Heart left ventricle (tissue), 16 donors: Measurements from ENCODE around the gene TAF7L. TPM values are rescaled to one million over a fixed set of nuclear protein-coding genes. Genes with fewer than 3 reads are reported as not detected.

Experiments used
- ATAC-seq, 4 donors: fragments of 200-7000 bp; cut with Tn5 transposase; one replicate each; pipeline ENCODE4 v1.9.1; 2020 to 2022; ENCODE audit warnings: moderate library complexity in 4 of 4, mild to moderate bottlenecking in 3 of 4, moderate number of reproducible peaks in 1 of 4
- DNase-seq, 5 donors: peaks; one replicate each; pipeline ENCODE4 v3.0.0-alpha.2; 2020
- H3K27ac ChIP-seq, 12 donors: fragments of 200-600 bp; sonication (generic) in 4 of 12; one replicate each; pipeline versions ENCODE4 v1.5.0 to v1.8.0; 2016 to 2022; ENCODE audit warnings: mild to moderate bottlenecking in 2 of 12
- H3K27me3 ChIP-seq, 9 donors: fragments of 200-600 bp; sonication (generic) in 2 of 9; one replicate each; pipeline versions ENCODE4 v1.5.1 to v1.8.0; 2016 to 2022; ENCODE audit warnings: mild to moderate bottlenecking in 3 of 9
- H3K36me3 ChIP-seq, 9 donors: fragments of 200-600 bp; sonication (generic) in 2 of 9; one replicate each; pipeline versions ENCODE4 v1.5.0 to v1.8.0; 2018 to 2022; ENCODE audit warnings: mild to moderate bottlenecking in 2 of 9
- H3K4me1 ChIP-seq, 12 donors: fragments of 200-600 bp; sonication (generic) in 4 of 12; one replicate each; pipeline versions ENCODE4 v1.5.0 to v1.8.0; 2016 to 2022; ENCODE audit warnings: mild to moderate bottlenecking in 3 of 12
- H3K4me3 ChIP-seq, 12 donors: fragments of 200-600 bp; sonication (generic) in 4 of 12; one replicate each; pipeline versions ENCODE4 v1.5.0 to v1.8.0; 2017 to 2022; ENCODE audit warnings: mild to moderate bottlenecking in 9 of 12, moderate library complexity in 4 of 12
- H3K9me3 ChIP-seq, 12 donors: fragments of 200-600 bp; sonication (generic) in 4 of 12; one replicate each; pipeline versions ENCODE4 v1.5.0 to v1.8.0; 2016 to 2022; ENCODE audit warnings: mild to moderate bottlenecking in 1 of 12
- POLR2A ChIP-seq, 2 donors: fragments of 450-650 bp; IDR thresholded peaks; one replicate each; pipeline ENCODE4 v1.6.1; 2017; ENCODE audit warnings: antibody characterized with exemption in 2 of 2, mild to moderate bottlenecking in 2 of 2, moderate library complexity in 2 of 2
- WGBS, 4 donors: extraction: QIAGEN DNeasy Blood & Tissue Kit in 2 of 4; methylation state at CpG; one replicate each; pipeline versions ENCODE4 v1.1.5 to v1.1.7; 2013 to 2018; 5-methylcytosine and 5-hydroxymethylcytosine counted together
- intact Hi-C, 10 donors: fragments of 100-400 bp; cut with DNase I; formaldehyde crosslinking; loops; one replicate each; pipeline versions ENCODE4 v1.11.1 to v1.14.2; 2022
- polyA plus RNA-seq, 2 donors: library from polyadenylated mRNA; stranded (reverse); fragments of 200-250 nt; gene quantifications; one replicate each; pipeline ENCODE4 v1.2.3, GENCODE V29; 2013
- total RNA-seq, 9 donors: library from RNA; depleted of rRNA in 2 of 9; stranded (reverse); fragments of >200 nt in 2 of 9; fragmentation: NEBNext Ultra II Directional in 3 of 9; extraction: Animal tissue kit (Norgen Biotek cat#: 25700) in 3 of 9; gene quantifications; one replicate each; pipeline versions ENCODE4 v1.1.0 to v1.2.4, GENCODE V29; 2016 to 2023
- TF ChIP-seq, protein P1 (sequence below), 12 donors: fragments of 200-600 bp; sonication (generic) in 4 of 12; IDR thresholded peaks; one replicate each; pipeline versions ENCODE4 v1.5.0 to v1.8.0; 2018 to 2022; ENCODE audit warnings: antibody characterized with exemption in 12 of 12, mild to moderate bottlenecking in 5 of 12
- donor health status: ischemic (EF 13 %, LVEDD 7.1; RV severe dilation, severe dysfunction).
- donor health status: healthy with polysubstance abuse.
- donor health status: DM: no; HTN: yes; CAD: no.
- donor health status: DM: no; HTN: no; CAD: no.
- donor health status: ischemic (EF 25% LVEDD 6.9; RV normal size, moderate dysfunction).
- donor health status: ischemic (EF 25% LVEDD 5.7; RV mildly dilated, moderate dysfunction).
- donor health status: healthy.
- donor health status: DM: yes; HTN: yes; CAD: no.
- donor health status: ischemic (EF 35%, LVEDD 5.7; RV mildly dilated, moderate dysfunction).
- donor health status: nonischemic (EF 11% LVEDD 7.7; RV severe dilation, severe dysfunction).
- donor health status: DM: yes; HTN: yes; CAD: no.
- donor health status: PGD.
- donor health status: ischemic (EF 29% LVEDD 5.4; RV normal size, mild dysfunction).
- donor health status: nonischemic (EF 23%, LVEDD 6.1; RV moderate dilation, normal function).

The TAF7L gene
- total and polyA plus RNA-seq, 11 donors: 0.04 TPM; not detected in 10

DNA sequence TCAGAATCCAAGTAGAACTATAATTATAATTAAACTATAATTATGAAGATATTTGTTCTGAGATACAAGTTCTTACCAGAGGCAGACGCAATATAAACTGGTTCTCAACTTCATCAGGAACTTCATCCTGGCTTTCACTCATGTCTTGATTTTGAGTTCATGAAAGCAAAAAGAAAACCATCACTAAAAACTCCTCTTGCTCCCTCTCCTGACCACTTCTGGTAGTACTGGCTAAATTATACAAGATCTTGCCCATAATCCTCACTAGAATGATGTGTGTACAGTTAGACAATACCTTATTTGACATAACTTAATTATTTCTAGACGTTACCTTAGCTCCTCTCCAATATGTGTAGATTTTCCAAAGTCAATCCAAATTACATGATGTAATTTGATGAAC lies 3.7 kb downstream of the TAF7L start:
- peaks cover 0 to 24% (median 7%) of the 10 kb centered on the region in 9 donors for H3K27me3 ChIP-seq
- no peak for DNase-seq

DNA sequence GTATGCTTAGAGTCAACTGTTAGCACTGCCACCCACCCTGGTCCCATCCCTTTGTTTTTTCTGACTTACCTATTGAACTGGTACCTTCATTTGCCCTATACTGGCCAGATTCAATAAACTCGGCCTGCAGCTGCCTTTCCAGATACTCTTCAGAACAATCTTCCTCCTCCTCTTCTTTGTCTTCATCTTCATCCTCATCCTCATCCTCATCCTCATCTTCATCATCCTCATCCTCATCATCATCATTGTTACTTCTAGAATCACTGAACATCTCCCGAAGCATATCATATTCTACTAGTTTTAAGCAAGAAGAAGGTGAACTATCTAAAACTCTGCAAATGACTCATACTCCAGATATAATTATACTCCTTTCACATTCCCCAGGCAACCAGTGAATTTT lies 14.9 kb downstream of the TAF7L start:
- WGBS, 4 donors: 62 to 89% (median 81%) methylated on average over 2 of the region's 2 CpGs
- no peak for ATAC-seq
- TF ChIP-seq, protein P1, sequence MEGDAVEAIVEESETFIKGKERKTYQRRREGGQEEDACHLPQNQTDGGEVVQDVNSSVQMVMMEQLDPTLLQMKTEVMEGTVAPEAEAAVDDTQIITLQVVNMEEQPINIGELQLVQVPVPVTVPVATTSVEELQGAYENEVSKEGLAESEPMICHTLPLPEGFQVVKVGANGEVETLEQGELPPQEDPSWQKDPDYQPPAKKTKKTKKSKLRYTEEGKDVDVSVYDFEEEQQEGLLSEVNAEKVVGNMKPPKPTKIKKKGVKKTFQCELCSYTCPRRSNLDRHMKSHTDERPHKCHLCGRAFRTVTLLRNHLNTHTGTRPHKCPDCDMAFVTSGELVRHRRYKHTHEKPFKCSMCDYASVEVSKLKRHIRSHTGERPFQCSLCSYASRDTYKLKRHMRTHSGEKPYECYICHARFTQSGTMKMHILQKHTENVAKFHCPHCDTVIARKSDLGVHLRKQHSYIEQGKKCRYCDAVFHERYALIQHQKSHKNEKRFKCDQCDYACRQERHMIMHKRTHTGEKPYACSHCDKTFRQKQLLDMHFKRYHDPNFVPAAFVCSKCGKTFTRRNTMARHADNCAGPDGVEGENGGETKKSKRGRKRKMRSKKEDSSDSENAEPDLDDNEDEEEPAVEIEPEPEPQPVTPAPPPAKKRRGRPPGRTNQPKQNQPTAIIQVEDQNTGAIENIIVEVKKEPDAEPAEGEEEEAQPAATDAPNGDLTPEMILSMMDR (IDR thresholded peaks at IDR 0.05): no peak
- no peak for TF ChIP-seq POLR2A (IDR thresholded peaks at IDR 0.05)
- H3K36me3 ChIP-seq: no peaks in the 10 kb centered on the region
- H3K4me3 ChIP-seq: no peak overlapping the region
- no peak for DNase-seq
- no peaks in the 10 kb centered on the region for H3K9me3 ChIP-seq
- no peaks in the 10 kb centered on the region for H3K4me1 ChIP-seq
- intact Hi-C loops: no loop called here
- peaks cover 0 to 7% (median 0%) of the 10 kb centered on the region in 9 donors for H3K27me3 ChIP-seq
- no peak overlapping the region for H3K27ac ChIP-seq

More for the DNA sequence above, 3.7 kb downstream of the TAF7L start:
- Histone ChIP-seq H3K9me3 (no peaks in the 10 kb centered on the region), H3K27ac (no peak overlapping the region), H3K36me3 (no peaks in the 10 kb centered on the region), H3K4me1 (no peaks in the 10 kb centered on the region), H3K4me3 (no peak overlapping the region)
- intact Hi-C loops: loop anchor here in 9 of 10 donors (5.0 to 10.0 kb wide), 6 partner anchors 390 to 613 kb away; no protein-coding TSS in a partner anchor
- TF ChIP-seq POLR2A (IDR thresholded peaks at IDR 0.05): no peak
- TF ChIP-seq, protein P1 (IDR thresholded peaks at IDR 0.05): peak; percentile 20 to 57 (median 48)
- ATAC-seq: no peak
- 7 to 17% (median 12%) methylated on average over 2 of the region's 2 CpGs for WGBS, 4 donors

DNA sequence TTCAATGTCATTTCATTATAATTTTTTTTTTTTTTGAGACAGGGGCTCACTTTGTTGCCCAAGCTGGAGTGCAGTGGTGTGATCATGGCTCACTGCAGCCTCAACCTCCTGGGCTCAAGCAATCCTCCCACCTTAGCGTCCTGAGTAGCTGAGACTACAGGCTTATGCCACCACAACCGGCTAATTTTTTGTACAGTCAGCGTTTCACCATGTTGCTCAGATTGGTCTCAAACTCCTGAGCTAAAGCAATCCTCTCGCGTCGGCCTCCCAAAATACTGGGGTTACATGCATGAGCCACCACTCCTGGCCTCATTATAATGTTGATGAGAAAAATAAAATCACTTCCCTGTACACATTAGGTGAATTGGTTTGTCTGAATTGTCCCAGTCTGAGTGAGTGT lies 16.9 kb downstream of the TAF7L start:
- intact Hi-C loops: no loop called here
- ATAC-seq (no peak), DNase-seq (no peak)
- no peak for TF ChIP-seq POLR2A (IDR thresholded peaks at IDR 0.05)
- TF ChIP-seq, protein P1 (IDR thresholded peaks at IDR 0.05): no peak
- Histone ChIP-seq H3K27ac (no peak overlapping the region), H3K4me1 (no peaks in the 10 kb centered on the region), H3K27me3 (peaks cover 0 to 7% (median 0%) of the 10 kb centered on the region in 9 donors), H3K4me3 (no peak overlapping the region), H3K9me3 (no peaks in the 10 kb centered on the region), H3K36me3 (no peaks in the 10 kb centered on the region)
- 87 to 95% (median 92%) methylated on average over 6 of the region's 6 CpGs for WGBS, 4 donors

DNA sequence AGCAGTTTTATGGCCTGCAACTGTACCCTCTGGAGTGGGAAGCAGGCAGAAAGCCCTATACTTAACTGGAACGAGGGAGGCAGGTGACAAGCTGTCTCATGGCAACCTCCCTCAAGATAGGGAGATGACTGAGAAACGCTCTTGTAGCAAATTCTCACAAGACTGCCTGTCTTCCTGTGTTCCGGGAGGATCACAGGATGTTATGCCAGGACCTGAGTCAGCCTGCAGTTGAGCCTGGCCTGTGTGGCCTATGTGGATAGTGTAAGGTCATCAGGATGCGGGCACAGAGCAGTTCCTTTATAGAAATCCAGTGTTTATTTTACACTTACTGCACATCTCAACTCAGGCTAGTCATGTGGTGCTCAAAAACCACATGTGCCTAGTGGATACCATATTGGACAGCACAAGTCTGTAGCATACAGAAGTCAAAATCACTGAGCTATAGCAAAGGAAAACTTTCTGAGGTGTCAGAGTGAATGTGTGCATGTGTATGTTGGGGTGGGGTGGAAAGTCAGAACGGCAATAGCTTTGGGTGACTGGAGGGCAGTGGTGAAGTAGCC lies 25.2 kb downstream of the TAF7L start:
- H3K4me3 ChIP-seq: no peak overlapping the region
- ATAC-seq (no peak), DNase-seq (no peak)
- H3K27me3 ChIP-seq: peaks cover 0 to 17% (median 0%) of the 10 kb centered on the region in 9 donors
- intact Hi-C loops: no loop called here
- WGBS, 4 donors: 49 to 71% (median 63%) methylated on average over 5 of the region's 5 CpGs
- TF ChIP-seq, protein P1 (IDR thresholded peaks at IDR 0.05): no peak
- no peak for TF ChIP-seq POLR2A (IDR thresholded peaks at IDR 0.05)
- no peaks in the 10 kb centered on the region for H3K9me3 ChIP-seq
- H3K36me3 ChIP-seq: no peaks in the 10 kb centered on the region
- H3K27ac ChIP-seq: no peak overlapping the region
- H3K4me1 ChIP-seq: no peaks in the 10 kb centered on the region
